Measurements from ENCODE around the gene ID4.

ID4 gene

GRCh38 chr6:19804205-19805128, 32.7 kb upstream of the ID4 start:
- no peaks in the 10 kb centered on the region for H3K36me3 ChIP-seq (ENCODE audit: control insufficient read depth, low read length)
- no peaks in the 10 kb centered on the region for H3K27me3 ChIP-seq (ENCODE audit: control insufficient read depth, low read length)
- H3K27ac ChIP-seq (ENCODE audit: low read depth, low read length) = no peak overlapping the region
- no peak overlapping the region for H3K4me3 ChIP-seq (ENCODE audit: low read length)
- no peak for TF ChIP-seq EZH2phosphoT487 (IDR thresholded peaks at IDR 0.05; ENCODE audit: borderline replicate concordance, low read length)
- TF ChIP-seq, protein P1, sequence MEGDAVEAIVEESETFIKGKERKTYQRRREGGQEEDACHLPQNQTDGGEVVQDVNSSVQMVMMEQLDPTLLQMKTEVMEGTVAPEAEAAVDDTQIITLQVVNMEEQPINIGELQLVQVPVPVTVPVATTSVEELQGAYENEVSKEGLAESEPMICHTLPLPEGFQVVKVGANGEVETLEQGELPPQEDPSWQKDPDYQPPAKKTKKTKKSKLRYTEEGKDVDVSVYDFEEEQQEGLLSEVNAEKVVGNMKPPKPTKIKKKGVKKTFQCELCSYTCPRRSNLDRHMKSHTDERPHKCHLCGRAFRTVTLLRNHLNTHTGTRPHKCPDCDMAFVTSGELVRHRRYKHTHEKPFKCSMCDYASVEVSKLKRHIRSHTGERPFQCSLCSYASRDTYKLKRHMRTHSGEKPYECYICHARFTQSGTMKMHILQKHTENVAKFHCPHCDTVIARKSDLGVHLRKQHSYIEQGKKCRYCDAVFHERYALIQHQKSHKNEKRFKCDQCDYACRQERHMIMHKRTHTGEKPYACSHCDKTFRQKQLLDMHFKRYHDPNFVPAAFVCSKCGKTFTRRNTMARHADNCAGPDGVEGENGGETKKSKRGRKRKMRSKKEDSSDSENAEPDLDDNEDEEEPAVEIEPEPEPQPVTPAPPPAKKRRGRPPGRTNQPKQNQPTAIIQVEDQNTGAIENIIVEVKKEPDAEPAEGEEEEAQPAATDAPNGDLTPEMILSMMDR (IDR thresholded peaks at IDR 0.05; ENCODE audit: low read depth, low read length, poor library complexity, severe bottlenecking) = no peak
- no peaks in the 10 kb centered on the region for H3K9me2 ChIP-seq (replicated peaks; ENCODE audit: control insufficient read depth, low read length)
- H3K4me2 ChIP-seq (ENCODE audit: low read length) = peak overlapping the region; percentile 31; the same call in 1 of the 2 replicates
- H3K79me2 ChIP-seq (ENCODE audit: control insufficient read depth, low read length) = no peaks in the 10 kb centered on the region
- no peaks in the 10 kb centered on the region for H3F3A ChIP-seq (ENCODE audit: control insufficient read depth, insufficient read depth)
- H4K20me1 ChIP-seq (ENCODE audit: control insufficient read depth, insufficient read depth, low read depth, low read length) = no peaks in the 10 kb centered on the region
- H3K4me1 ChIP-seq (ENCODE audit: control insufficient read depth, low read length) = peaks cover 5% of the 10 kb centered on the region
- no peaks in the 10 kb centered on the region for H3K9me3 ChIP-seq (ENCODE audit: control insufficient read depth, insufficient read depth, low read length)

DNA sequence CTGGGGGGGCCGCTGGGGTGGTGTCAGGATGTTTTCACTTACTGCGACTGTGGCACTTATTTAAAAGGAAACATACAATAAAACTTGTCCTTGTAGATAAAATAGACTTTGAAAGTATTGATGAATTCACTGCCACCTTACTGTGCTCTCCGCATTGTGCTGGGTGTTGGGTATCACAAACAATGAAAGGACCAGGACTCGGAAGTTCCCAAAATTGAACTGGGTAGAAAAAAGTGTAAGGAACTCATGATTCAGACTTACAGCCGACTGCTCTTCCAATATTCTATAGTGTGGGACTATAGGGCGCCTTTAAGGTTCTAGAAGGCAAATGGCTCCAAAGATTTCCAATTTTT, 32.1 kb upstream of the ID4 start:
- no peaks in the 10 kb centered on the region for H3F3A ChIP-seq (ENCODE audit: control insufficient read depth, insufficient read depth)
- H3K4me2 ChIP-seq (ENCODE audit: low read length) = no peak overlapping the region
- no peaks in the 10 kb centered on the region for H3K9me2 ChIP-seq (replicated peaks; ENCODE audit: control insufficient read depth, low read length)
- no peaks in the 10 kb centered on the region for H3K27me3 ChIP-seq (ENCODE audit: control insufficient read depth, low read length)
- H3K36me3 ChIP-seq (ENCODE audit: control insufficient read depth, low read length) = no peaks in the 10 kb centered on the region
- H3K9me3 ChIP-seq (ENCODE audit: control insufficient read depth, insufficient read depth, low read length) = no peaks in the 10 kb centered on the region
- H4K20me1 ChIP-seq (ENCODE audit: control insufficient read depth, insufficient read depth, low read depth, low read length) = no peaks in the 10 kb centered on the region
- no peak overlapping the region for H3K4me3 ChIP-seq (ENCODE audit: low read length)
- TF ChIP-seq, protein P1 (IDR thresholded peaks at IDR 0.05; ENCODE audit: low read depth, low read length, poor library complexity, severe bottlenecking) = no peak
- no peak for TF ChIP-seq EZH2phosphoT487 (IDR thresholded peaks at IDR 0.05; ENCODE audit: borderline replicate concordance, low read length)
- H3K27ac ChIP-seq (ENCODE audit: low read depth, low read length) = no peak overlapping the region
- peaks cover 5% of the 10 kb centered on the region for H3K4me1 ChIP-seq (ENCODE audit: control insufficient read depth, low read length)
- H3K79me2 ChIP-seq (ENCODE audit: control insufficient read depth, low read length) = no peaks in the 10 kb centered on the region

DNA sequence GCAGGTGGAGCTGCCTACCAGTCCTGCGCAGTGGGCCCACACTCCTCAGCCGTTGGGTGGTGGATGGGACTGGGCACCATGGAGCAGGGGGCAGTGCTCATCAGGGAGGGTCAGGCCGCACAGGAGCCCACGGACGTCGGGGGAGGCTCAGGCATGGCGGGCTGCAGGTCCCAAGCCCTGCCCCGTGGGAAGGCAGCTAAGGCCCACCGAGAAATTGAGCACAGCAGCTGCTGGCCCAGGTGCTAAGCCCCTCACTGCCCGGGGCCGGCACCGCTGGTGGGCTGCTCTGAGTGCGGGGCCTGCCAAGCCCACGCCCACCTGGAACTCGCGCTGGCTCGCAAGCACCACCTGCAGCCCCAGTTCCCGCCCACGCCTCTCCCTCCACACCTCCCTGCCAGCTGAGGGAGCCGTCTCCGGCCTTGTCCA, 30.2 kb upstream of the ID4 start:
- no peak overlapping the region for H3K4me3 ChIP-seq (ENCODE audit: low read length)
- H3F3A ChIP-seq (ENCODE audit: control insufficient read depth, insufficient read depth) = no peaks in the 10 kb centered on the region
- H3K36me3 ChIP-seq (ENCODE audit: control insufficient read depth, low read length) = no peaks in the 10 kb centered on the region
- peaks cover 5% of the 10 kb centered on the region for H3K4me1 ChIP-seq (ENCODE audit: control insufficient read depth, low read length)
- TF ChIP-seq, protein P1 (IDR thresholded peaks at IDR 0.05; ENCODE audit: low read depth, low read length, poor library complexity, severe bottlenecking) = no peak
- no peak for TF ChIP-seq EZH2phosphoT487 (IDR thresholded peaks at IDR 0.05; ENCODE audit: borderline replicate concordance, low read length)
- H3K9me2 ChIP-seq (replicated peaks; ENCODE audit: control insufficient read depth, low read length) = no peaks in the 10 kb centered on the region
- H3K27ac ChIP-seq (ENCODE audit: low read depth, low read length) = no peak overlapping the region
- no peaks in the 10 kb centered on the region for H4K20me1 ChIP-seq (ENCODE audit: control insufficient read depth, insufficient read depth, low read depth, low read length)
- H3K79me2 ChIP-seq (ENCODE audit: control insufficient read depth, low read length) = no peaks in the 10 kb centered on the region
- no peaks in the 10 kb centered on the region for H3K9me3 ChIP-seq (ENCODE audit: control insufficient read depth, insufficient read depth, low read length)
- no peak overlapping the region for H3K4me2 ChIP-seq (ENCODE audit: low read length)
- no peaks in the 10 kb centered on the region for H3K27me3 ChIP-seq (ENCODE audit: control insufficient read depth, low read length)
